ENCODE measurements around the gene ATF6. TPM values are rescaled to one million over a fixed set of nuclear protein-coding genes. Genes with fewer than 3 reads are reported as not detected.

The ATF6 gene
- total and polyA plus RNA-seq, 9 of the 15 experiments (the other 6 are each of a cell fraction or from before 2014, with no cell fraction given): 11.7 to 32.4 (median 20.4) TPM

GRCh38 chr1:161726473-161727255 lies 39.5 kb upstream of the ATF6 start (continued):
- no peak for TF ChIP-seq KAT2B (IDR thresholded peaks at IDR 0.05; ENCODE audit: low read depth, low read length)
- TF ChIP-seq PCBP1 (IDR thresholded peaks at IDR 0.05; ENCODE audit: low read depth, low read length, poor library complexity, severe bottlenecking): peak; percentile 80
- no peak for TF ChIP-seq CEBPZ (IDR thresholded peaks at IDR 0.05; ENCODE audit: borderline replicate concordance, low read depth, low read length)
- no peak for TF ChIP-seq ARNT (IDR thresholded peaks at IDR 0.05)
- TF ChIP-seq ZNF551 (CRISPR knock-in tag; IDR thresholded peaks at IDR 0.05): no peak
- TF ChIP-seq NKRF (IDR thresholded peaks at IDR 0.05; ENCODE audit: borderline replicate concordance): peak; percentile 73
- no peak for TF ChIP-seq SNIP1 (IDR thresholded peaks at IDR 0.05; ENCODE audit: low read depth)
- TF ChIP-seq HNRNPH1 (optimal IDR thresholded peaks at IDR 0.05; ENCODE audit: low read depth, low read length): no peak
- no peak for TF ChIP-seq ZNF124 (CRISPR knock-in tag; IDR thresholded peaks at IDR 0.05)
- TF ChIP-seq CBX1 (IDR thresholded peaks at IDR 0.05; ENCODE audit: low read depth): 0 out of 2 replicates have a peak, but pooled peaks have one; percentile 64
- peak; percentile 90 for TF ChIP-seq BHLHE40 (IDR thresholded peaks at IDR 0.05; ENCODE audit: low read length)
- no peak for TF ChIP-seq GTF3C2 (IDR thresholded peaks at IDR 0.05; ENCODE audit: borderline replicate concordance, extremely low read depth, insufficient read length)
- no peak for TF ChIP-seq C11orf30 (IDR thresholded peaks at IDR 0.05; ENCODE audit: low read depth)
- TF ChIP-seq FOXA1 (IDR thresholded peaks at IDR 0.05; ENCODE audit: borderline replicate concordance): no peak
- peak; percentile 43; the same call in 1 of the 2 replicates for TF ChIP-seq MTA1 (IDR thresholded peaks at IDR 0.05; ENCODE audit: borderline replicate concordance)
- TF ChIP-seq HES1 (IDR thresholded peaks at IDR 0.05; ENCODE audit: low read depth): no peak
- TF ChIP-seq MTA3 (IDR thresholded peaks at IDR 0.05; ENCODE audit: borderline replicate concordance): peak; percentile 61; the same call in 1 of the 2 replicates
- TF ChIP-seq RFX1 (IDR thresholded peaks at IDR 0.05): no peak
